ENCODE measurements around the gene NECTIN4.

DNA sequence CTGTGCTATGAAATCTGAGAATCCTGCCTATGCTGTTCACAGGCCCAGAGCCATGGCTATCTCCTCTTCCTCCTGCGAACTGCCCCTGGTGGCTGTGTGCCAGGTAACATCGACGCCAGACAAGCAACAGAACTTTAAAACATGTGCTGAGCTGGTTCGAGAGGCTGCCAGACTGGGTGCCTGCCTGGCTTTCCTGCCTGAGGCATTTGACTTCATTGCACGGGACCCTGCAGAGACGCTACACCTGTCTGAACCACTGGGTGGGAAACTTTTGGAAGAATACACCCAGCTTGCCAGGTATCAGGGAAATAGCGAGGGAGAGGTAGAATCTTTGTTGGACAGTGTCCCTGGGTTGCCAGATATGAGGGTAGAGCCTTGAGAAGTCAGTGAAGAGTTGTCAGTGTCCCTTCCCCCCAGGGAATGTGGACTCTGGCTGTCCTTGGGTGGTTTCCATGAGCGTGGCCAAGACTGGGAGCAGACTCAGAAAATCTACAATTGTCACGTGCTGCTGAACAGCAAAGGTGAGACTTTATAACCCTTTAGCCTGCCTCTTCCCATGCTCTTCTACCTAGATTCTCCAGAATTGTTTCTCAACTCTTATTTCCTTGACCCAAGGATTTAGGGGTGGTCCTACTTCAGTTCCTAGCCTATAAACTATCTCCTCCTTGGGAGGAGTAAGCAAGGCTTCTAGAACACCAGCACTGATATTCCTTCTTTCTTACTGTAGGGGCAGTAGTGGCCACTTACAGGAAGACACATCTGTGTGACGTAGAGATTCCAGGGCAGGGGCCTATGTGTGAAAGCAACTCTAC is 29.9 kb upstream of the NECTIN4 start:
- TF ChIP-seq POLR2A (IDR thresholded peaks at IDR 0.05) (no peak), CTCF (IDR thresholded peaks at IDR 0.05) (peak; percentile 43 to 62)
